Sciatic nerve (tissue), 2 donors: Measurements from ENCODE around the gene CIRBP. TPM values are rescaled to one million over a fixed set of nuclear protein-coding genes. Genes with fewer than 3 reads are reported as not detected.

Experiments used
- ATAC-seq: fragments of 200-7000 bp; cut with Tn5 transposase; one replicate; pipeline ENCODE4 v1.9.1; 2020; ENCODE audit warnings: mild to moderate bottlenecking, moderate library complexity
- DNase-seq: peaks from one replicate; pipeline ENCODE4 v3.0.0-alpha.2; 2020; ENCODE audit warnings: low spot score
- intact Hi-C: fragments of 100-400 bp; cut with DNase I; formaldehyde crosslinking; loops from one replicate; pipeline ENCODE4 v1.14.2; 2022
- total RNA-seq: library from RNA; stranded (reverse); fragmentation: NEBNext Ultra II Directional; extraction: Animal tissue kit (Norgen Biotek cat#: 25700); gene quantifications from one replicate; pipeline ENCODE4 v1.2.1, GENCODE V29; 2021
- donor health status: DM: no; HTN: no; CAD: no.
- donor health status: DM: no; HTN: no; CAD: no.

CIRBP gene
- total RNA-seq, 1 donor from 2014 or later = 550 TPM

GRCh38 chr19:1283207-1283916 lies 14.2 kb downstream of the CIRBP start:
- ATAC-seq (no peak), DNase-seq (no peak)
- intact Hi-C loops = loop anchor here (10.0 kb wide), 1 partner anchor 111 kb away; no protein-coding TSS in a partner anchor

GRCh38 chr19:1283917-1284292 lies 14.8 kb downstream of the CIRBP start:
- intact Hi-C loops = loop anchor here (10.0 kb wide), 1 partner anchor 111 kb away; no protein-coding TSS in a partner anchor
- DNase-seq = no peak
- no peak for ATAC-seq

GRCh38 chr19:1284293-1284978 lies 15.3 kb downstream of the CIRBP start:
- intact Hi-C loops = loop anchor here (10.0 kb wide), 1 partner anchor 110 kb away; no protein-coding TSS in a partner anchor
- DNase-seq (no peak), ATAC-seq (no peak)

GRCh38 chr19:1284979-1285736 lies 16.0 kb downstream of the CIRBP start:
- intact Hi-C loops = loop anchor here (10.0 kb wide), 1 partner anchor 110 kb away; no protein-coding TSS in a partner anchor
- ATAC-seq (no peak), DNase-seq (no peak)

- DNase-seq (no peak), ATAC-seq (no peak)
- intact Hi-C loops = loop anchor here (10.0 kb wide), 1 partner anchor 109 kb away; no protein-coding TSS in a partner anchor
These were observed 16.7 kb downstream of the CIRBP start, which contains the start of gene EFNA2 for GRCh38 chr19:1285737-1286360. Gene EFNA2 (plus strand): TSS chr19:1285873. CDS start chr19:1286169, 296 bp downstream.

GRCh38 chr19:1286487-1287353 lies 17.6 kb downstream of the CIRBP start:
- intact Hi-C loops = loop anchor here (10.0 kb wide), 1 partner anchor 108 kb away; no protein-coding TSS in a partner anchor
- no peak for ATAC-seq
- DNase-seq = no peak

- no peak for ATAC-seq
- intact Hi-C loops = loop anchor here (10.0 kb wide), 1 partner anchor 107 kb away; no protein-coding TSS in a partner anchor
- DNase-seq = no peak
These were observed 18.5 kb downstream of the CIRBP start for GRCh38 chr19:1287354-1288225.

- no peak for ATAC-seq
- intact Hi-C loops = loop anchor here (10.0 kb wide), 1 partner anchor 107 kb away; no protein-coding TSS in a partner anchor
These were observed 19.1 kb downstream of the CIRBP start for GRCh38 chr19:1288226-1288612.

GRCh38 chr19:1288833-1289685 lies 19.9 kb downstream of the CIRBP start:
- intact Hi-C loops = loop anchor here (1.0 to 10.0 kb wide), 2 partner anchors 106 to 468 kb away; no protein-coding TSS in a partner anchor
- DNase-seq (no peak), ATAC-seq (no peak)

More at GRCh38 chr19:1288226-1288612, 19.1 kb downstream of the CIRBP start:
- DNase-seq = no peak

GRCh38 chr19:1289686-1290025 lies 20.5 kb downstream of the CIRBP start:
- ATAC-seq (no peak), DNase-seq (no peak)
- intact Hi-C loops = loop anchor here (1.0 to 10.0 kb wide), 2 partner anchors 105 to 468 kb away; no protein-coding TSS in a partner anchor

GRCh38 chr19:1290196-1290702 lies 21.1 kb downstream of the CIRBP start:
- DNase-seq (no peak), ATAC-seq (no peak)
- intact Hi-C loops = no loop called here

GRCh38 chr19:1290703-1291651 lies 21.8 kb downstream of the CIRBP start:
- intact Hi-C loops = no loop called here
- DNase-seq = no peak
- ATAC-seq = no peak

GRCh38 chr19:1291761-1292418 lies 22.8 kb downstream of the CIRBP start:
- ATAC-seq (no peak), DNase-seq (no peak)
- intact Hi-C loops = no loop called here

GRCh38 chr19:1292419-1293151 lies 23.5 kb downstream of the CIRBP start:
- intact Hi-C loops = no loop called here
- DNase-seq (no peak), ATAC-seq (no peak)
